ENCODE measurements around the gene DNMT3A. TPM values are rescaled to one million over a fixed set of nuclear protein-coding genes. Genes with fewer than 3 reads are reported as not detected.

Gene DNMT3A
- total RNA-seq, 3 donors from 2014 or later (not counting 1 experiment from before 2014, with no cell fraction given): 36.3 to 60.7 (median 45.2) TPM

- WGBS (ENCODE audit: insufficient coverage): 87% methylated on average over 8 of the region's 8 CpGs
- Histone ChIP-seq H3K4me1 (ENCODE audit: control insufficient read depth, insufficient read depth, low read length) (peaks cover 21% of the 10 kb centered on the region), H3K36me3 (ENCODE audit: control insufficient read depth, insufficient read depth, low read length) (no peaks in the 10 kb centered on the region), H3K27me3 (ENCODE audit: control insufficient read depth, insufficient read depth, low read length) (no peaks in the 10 kb centered on the region), H3K9me3 (ENCODE audit: control insufficient read depth, insufficient read depth, low read length) (no peaks in the 10 kb centered on the region), H3K4me3 (ENCODE audit: low read length) (no peak overlapping the region), H3K27ac (ENCODE audit: low read length) (no peak overlapping the region)
- TF ChIP-seq CTCF (IDR thresholded peaks at IDR 0.05): no peak
- Mint-ChIP-seq H3K36me3 (no peaks in the 10 kb centered on the region), H3K9me3 (no peaks in the 10 kb centered on the region), H3K27ac (no peak overlapping the region), H3K27me3 (ENCODE audit: low read depth in 2 of 2) (peaks cover 0 to 5% of the 10 kb centered on the region in 2 donors), H3K4me3 (no peak overlapping the region), H3K4me1 (peaks cover 19 to 20% of the 10 kb centered on the region in 2 donors)
- intact Hi-C loops (cut with micrococcal nuclease): no loop called here
- no peak for ATAC-seq
- no peak for DNase-seq
Observed at GRCh38 chr2:25358836-25359235, 17.1 kb upstream of the DNMT3A start.

- TF ChIP-seq CTCF (IDR thresholded peaks at IDR 0.05): no peak
- H3K9me3 ChIP-seq (ENCODE audit: control insufficient read depth, insufficient read depth, low read length): no peaks in the 10 kb centered on the region
- no peaks in the 10 kb centered on the region for H3K27me3 ChIP-seq (ENCODE audit: control insufficient read depth, insufficient read depth, low read length)
- no peak overlapping the region for H3K4me3 ChIP-seq (ENCODE audit: low read length)
- 96% methylated on average over 6 of the region's 6 CpGs for WGBS (ENCODE audit: insufficient coverage)
- H3K9me3 Mint-ChIP-seq: no peaks in the 10 kb centered on the region
- H3K36me3 ChIP-seq (ENCODE audit: control insufficient read depth, insufficient read depth, low read length): no peaks in the 10 kb centered on the region
- ATAC-seq (no peak), DNase-seq (no peak)
- no peak overlapping the region for H3K27ac Mint-ChIP-seq
- peaks cover 16 to 17% of the 10 kb centered on the region in 2 donors for H3K4me1 Mint-ChIP-seq
- H3K36me3 Mint-ChIP-seq: no peaks in the 10 kb centered on the region
- H3K27ac ChIP-seq (ENCODE audit: low read length): no peak overlapping the region
- intact Hi-C loops (cut with micrococcal nuclease): no loop called here
- H3K4me3 Mint-ChIP-seq: no peak overlapping the region
- peaks cover 0 to 5% of the 10 kb centered on the region in 2 donors for H3K27me3 Mint-ChIP-seq (ENCODE audit: low read depth in 2 of 2)
- peaks cover 16% of the 10 kb centered on the region for H3K4me1 ChIP-seq (ENCODE audit: control insufficient read depth, insufficient read depth, low read length)
Observed at GRCh38 chr2:25358249-25358815, 16.6 kb upstream of the DNMT3A start.

GRCh38 chr2:25356088-25356487, 14.4 kb upstream of the DNMT3A start:
- Histone ChIP-seq H3K27me3 (ENCODE audit: control insufficient read depth, insufficient read depth, low read length) (no peaks in the 10 kb centered on the region), H3K36me3 (ENCODE audit: control insufficient read depth, insufficient read depth, low read length) (no peaks in the 10 kb centered on the region), H3K9me3 (ENCODE audit: control insufficient read depth, insufficient read depth, low read length) (no peaks in the 10 kb centered on the region), H3K27ac (ENCODE audit: low read length) (no peak overlapping the region), H3K4me3 (ENCODE audit: low read length) (no peak overlapping the region), H3K4me1 (ENCODE audit: control insufficient read depth, insufficient read depth, low read length) (no peaks in the 10 kb centered on the region)
- no peak for ATAC-seq
- intact Hi-C loops (cut with micrococcal nuclease): no loop called here
- TF ChIP-seq CTCF (IDR thresholded peaks at IDR 0.05): no peak
- Mint-ChIP-seq H3K9me3 (no peaks in the 10 kb centered on the region), H3K27me3 (ENCODE audit: low read depth in 2 of 2) (peaks cover 0 to 8% of the 10 kb centered on the region in 2 donors), H3K36me3 (no peaks in the 10 kb centered on the region), H3K4me3 (no peak overlapping the region), H3K4me1 (no peaks in the 10 kb centered on the region), H3K27ac (no peak overlapping the region)
- 73% methylated on average over 4 of the region's 4 CpGs for WGBS (ENCODE audit: insufficient coverage)
- DNase-seq: no peak

GRCh38 chr2:25355270-25355669, 13.5 kb upstream of the DNMT3A start:
- Mint-ChIP-seq H3K4me3 (no peak overlapping the region), H3K4me1 (no peaks in the 10 kb centered on the region), H3K27ac (no peak overlapping the region), H3K9me3 (no peaks in the 10 kb centered on the region), H3K27me3 (ENCODE audit: low read depth in 2 of 2) (peaks cover 0 to 8% of the 10 kb centered on the region in 2 donors), H3K36me3 (no peaks in the 10 kb centered on the region)
- ATAC-seq (no peak), DNase-seq (no peak)
- no peak for TF ChIP-seq CTCF (IDR thresholded peaks at IDR 0.05)
- Histone ChIP-seq H3K27ac (ENCODE audit: low read length) (no peak overlapping the region), H3K9me3 (ENCODE audit: control insufficient read depth, insufficient read depth, low read length) (no peaks in the 10 kb centered on the region), H3K4me3 (ENCODE audit: low read length) (no peak overlapping the region), H3K4me1 (ENCODE audit: control insufficient read depth, insufficient read depth, low read length) (no peaks in the 10 kb centered on the region), H3K27me3 (ENCODE audit: control insufficient read depth, insufficient read depth, low read length) (no peaks in the 10 kb centered on the region), H3K36me3 (ENCODE audit: control insufficient read depth, insufficient read depth, low read length) (no peaks in the 10 kb centered on the region)
- intact Hi-C loops (cut with micrococcal nuclease): no loop called here
- 91% methylated on average over 8 of the region's 8 CpGs for WGBS (ENCODE audit: insufficient coverage)

Data from natural killer cell (primary cell).